Activated naive CD4-positive, alpha-beta T cell (primary cell): ENCODE measurements around the gene SQOR.

Source experiments
- DNase-seq, 4 experiments: peaks; one replicate each; lab custom pipeline; 2025; lab: John Stamatoyannopoulos, UW

The SQOR gene

DNA sequence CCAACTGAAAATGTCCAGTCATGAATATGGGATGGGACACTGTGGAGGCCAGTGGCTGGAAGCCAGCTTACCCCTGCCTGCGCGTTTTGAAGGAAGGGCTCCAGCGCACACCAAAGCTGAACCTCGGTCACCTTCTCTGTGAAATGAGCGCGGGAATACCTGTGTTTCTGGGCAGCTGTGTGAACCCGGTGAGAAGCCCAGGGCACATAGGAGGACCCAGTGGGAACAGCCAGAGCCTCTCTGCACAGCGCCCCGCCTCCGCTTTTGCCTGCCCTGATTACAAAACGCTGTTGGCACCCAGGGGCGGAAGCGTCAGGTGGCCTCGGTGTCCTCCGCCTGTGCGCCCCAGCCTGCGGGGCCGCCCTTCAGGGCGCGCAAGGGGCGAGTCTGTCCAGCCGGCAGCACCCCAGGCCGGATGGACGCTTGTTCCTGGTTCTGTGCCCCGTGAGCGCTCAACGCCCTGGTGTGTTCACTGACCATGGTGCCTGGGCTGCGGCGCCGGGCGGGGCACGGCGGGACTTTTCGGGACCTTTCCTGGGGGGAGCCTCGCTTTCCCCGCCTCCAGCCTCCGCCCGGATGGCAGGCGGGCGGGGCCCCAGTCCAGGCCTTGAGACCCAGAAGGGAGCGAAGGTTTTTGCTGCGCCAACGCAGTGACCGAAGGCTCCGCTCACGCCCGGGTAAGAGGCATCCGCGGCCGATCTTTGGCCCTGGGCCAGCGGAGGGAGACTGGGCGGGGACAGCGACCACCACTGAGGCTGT lies at the start of gene SQOR:
Gene SQOR (plus strand): TSS at position 598 of the 759 bp plus-strand sequence. CDS start 23,895 bp downstream, outside the sequence.
- DNase-seq = peak in 3 of 4 experiments; percentile 41 to 55 (median 45)

DNA sequence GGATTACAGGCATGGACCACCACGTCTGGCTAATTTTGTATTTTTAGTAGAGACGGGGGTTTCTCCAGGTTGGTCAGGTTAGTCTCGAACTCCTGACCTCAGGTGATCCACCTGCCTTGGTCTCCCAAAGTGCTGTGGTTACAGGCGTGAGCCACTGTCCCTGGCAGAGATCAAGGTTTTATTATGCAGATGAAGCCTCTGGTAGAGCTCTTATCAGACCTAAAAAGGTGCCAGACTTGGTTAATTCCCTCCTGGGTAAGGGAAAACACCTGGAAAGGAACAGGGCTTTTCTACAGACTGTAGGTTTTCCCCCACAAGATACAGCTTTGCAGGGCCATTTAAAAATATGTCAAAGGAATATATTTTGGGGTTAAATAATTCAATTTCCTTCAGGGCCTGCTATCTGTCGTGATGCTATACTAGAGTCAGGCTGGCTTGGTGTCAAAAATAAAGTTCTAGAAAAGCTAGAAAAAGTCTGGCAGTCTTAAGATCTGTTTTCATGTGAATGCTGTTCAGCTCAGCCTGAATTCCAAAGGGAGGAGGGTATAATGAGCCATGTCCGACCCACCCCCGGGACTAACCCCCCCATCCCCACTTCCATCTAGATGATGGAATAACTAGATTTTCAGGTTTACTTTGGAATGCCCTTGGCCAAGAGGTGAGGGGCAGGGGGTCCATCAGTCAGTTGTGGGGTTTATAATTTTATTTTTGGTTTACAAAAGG lies 49.6 kb upstream of the SQOR start:
- no peak for DNase-seq

DNA sequence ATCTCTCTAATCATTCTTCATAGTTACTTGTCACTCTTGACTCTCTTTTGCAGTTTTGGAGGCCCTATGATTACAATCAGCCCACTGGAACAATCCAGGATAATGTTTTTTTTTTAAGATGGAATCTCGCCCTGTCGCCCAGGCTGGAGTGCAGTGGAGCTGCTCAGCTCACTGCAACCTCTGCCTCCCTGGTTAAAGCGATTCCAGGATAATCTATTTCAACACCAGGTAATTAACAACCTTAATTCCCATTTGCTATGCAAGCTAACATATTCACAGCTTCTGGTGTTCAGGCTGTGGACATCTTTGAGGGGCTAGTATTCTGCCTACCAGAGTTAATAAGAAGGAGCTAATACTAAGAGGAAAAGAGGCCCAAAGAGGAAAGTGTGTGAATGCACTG lies 48.7 kb upstream of the SQOR start:
- DNase-seq = no peak

DNA sequence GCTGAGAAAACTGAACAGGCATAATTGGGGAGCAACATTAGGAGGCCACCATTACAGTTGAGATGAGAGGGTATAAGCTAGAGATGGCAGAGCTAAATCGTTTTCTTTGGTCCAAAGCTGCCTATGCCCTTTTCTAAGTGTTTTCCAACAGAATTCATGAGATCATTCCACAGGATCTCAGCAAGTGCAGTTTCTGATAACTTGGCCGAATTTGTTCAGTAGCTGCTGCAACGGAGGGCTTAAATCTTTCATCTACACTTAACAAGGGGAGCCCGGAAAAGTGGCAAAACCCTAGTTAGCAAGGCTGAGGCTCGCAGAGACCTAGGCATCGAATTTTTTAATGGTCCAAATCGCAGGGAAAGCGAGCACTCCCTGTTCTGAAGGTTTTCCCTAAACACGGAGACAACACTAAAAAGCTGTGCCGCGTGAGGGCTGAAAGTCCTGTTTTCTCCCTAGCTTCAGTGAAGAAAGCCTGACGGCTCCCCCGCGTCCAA lies 48.2 kb upstream of the SQOR start:
- DNase-seq = no peak

DNA sequence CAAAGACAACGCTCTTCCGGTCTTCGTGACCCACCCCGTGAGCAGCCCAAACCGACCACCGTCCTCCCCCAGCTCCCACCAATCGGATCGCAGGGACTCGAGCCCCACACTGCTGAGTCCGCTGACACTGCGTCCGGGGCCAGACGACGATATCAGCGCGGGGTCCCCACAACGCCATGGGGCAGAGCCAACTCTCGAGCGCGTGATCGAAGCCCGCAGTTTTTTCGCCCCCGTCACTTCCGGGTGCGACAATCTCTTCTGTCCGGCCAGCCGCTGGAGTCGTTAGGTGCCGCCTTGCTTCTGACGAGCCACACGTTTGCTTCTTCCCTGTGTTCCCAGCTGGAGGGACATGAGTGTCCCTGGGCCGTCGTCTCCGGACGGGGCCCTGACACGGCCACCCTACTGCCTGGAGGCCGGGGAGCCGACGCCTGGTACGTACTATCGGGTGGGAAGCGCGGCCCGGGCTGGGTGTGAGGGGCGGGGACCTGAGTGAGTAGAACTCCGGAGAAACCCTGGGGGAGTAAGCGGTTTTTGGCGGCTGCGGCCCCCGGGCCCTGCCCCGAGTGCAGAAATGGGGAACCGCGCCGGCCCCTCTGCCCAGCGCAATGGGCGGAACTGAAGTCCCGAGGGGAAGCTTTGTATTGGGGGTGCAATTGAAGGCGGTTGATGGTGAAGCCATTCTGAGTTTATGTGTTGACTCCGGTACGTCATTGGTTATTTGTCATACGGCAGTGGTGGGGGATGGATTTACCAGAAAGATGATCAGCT lies 47.5 kb upstream of the SQOR start, which contains the start of gene BLOC1S6:
Gene BLOC1S6 (plus strand): TSS at position 285 of the 768 bp plus-strand sequence. CDS start 65 bp downstream, at position 350.
- DNase-seq = peak; percentile 67 to 81 (median 76)

DNA sequence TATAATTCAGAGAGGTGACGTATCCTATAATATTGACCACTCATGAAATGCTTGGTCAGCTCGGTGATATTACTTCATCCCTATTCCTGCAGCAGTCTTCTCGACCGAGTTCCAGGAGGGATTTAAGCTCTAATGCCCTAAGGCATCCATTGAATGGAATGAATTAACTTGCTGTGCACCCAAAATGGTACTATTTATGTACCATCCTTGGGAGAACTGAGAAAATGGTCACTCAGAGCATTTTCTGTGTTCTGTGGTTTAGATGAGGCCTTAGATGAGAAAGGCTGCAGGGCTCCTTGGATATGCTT lies 47.0 kb upstream of the SQOR start:
- DNase-seq = no peak

DNA sequence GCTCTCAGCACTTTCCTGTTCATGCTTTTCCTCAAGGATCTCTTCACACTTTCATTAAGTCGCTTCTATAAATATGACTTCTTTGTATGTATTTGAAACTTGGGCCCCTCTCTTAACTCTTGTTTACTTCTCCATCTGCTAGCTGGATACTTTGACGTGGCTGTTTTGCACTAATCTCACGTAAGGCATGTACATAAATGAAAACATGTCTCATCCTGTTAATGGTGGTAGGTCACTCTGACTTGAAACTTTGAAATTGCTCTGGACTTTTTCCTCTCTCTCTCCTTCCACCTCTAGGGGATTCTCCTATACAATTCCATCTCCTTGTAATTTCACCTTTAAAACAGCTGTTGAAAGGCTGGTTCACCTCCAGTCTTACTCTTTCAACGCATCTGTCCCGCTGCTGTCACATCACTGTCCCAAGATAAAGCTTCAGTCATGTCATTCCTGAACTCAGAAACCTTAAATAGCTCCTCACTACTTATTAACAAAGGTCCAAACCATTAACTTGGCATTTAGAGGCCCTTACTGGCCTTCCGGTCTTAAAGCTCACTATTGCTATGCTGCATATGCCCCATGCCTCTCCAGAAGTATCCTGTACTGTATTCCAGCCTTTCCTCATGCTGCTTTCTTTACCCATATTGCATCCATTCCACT lies 46.5 kb upstream of the SQOR start:
- DNase-seq = no peak

DNA sequence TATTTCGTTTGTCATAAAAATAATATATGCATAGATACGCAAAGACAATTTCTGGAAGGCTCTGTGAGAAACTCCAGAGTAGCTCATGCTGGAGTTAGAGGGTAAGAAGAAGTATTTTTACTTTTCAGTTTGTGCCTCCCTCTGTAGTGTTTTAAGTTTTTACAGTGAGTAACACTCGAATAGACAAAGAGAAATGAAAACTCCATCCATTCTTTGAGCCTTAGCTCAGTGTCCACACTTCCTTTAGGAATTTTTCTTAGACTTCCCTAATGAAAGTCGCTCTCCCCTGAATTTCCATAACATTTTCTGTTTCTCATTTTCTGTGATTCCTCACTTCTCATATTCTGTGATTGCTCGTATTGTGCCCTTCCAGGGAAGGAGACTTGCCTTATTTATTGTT lies 45.6 kb upstream of the SQOR start:
- no peak for DNase-seq

DNA sequence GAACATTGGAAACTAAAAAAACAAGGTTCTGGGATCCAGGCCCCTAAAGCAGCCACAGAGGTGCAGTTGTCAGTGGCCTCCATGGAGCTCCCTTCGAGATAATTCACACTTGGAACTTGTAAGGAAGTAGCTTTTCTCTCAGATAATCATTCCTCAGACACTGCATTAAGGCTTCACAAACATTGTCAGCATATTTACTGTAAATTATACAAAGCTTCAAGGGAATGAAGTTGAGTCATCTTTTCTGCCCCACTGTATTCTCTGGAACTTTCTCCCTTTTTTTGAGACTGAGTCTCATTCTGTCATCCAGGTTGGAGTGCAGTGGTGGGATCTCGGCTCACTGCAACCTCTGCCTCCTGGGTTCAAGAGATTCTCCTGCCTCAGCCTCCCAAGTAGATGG lies 40.5 kb upstream of the SQOR start:
- no peak for DNase-seq

DNA sequence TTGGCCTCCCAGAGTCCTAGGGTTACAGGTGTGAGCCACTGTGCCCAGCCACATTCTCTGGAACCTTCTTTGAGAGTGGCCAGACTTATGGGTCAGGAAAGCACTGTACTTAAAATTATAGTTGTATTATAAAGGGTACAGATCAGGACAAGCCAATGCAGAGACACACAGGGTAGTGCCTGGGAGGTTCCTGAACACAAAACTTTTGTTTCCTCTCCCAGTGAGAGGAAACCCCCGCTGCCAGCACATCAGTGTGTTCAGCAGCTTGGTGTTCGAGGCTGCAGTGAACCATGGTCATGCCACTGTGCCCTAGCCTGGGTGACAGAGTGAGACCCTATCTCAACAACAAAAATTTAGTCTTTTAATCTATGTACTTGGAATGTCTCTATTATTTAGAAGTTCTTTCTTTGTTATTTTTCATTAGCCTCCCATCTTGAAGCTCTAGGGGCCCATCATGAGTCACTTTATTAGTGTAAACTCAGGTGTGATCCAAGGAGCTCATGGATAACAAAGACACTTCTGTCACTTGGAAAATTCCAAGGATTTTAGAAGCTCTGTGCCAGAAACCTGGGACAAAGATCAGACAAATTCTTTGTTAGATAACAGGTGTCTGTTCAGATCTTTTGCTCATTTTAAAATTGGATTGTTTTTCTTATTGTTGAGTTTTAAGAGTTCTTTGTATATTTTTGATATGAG lies 39.8 kb upstream of the SQOR start:
- DNase-seq = no peak

DNA sequence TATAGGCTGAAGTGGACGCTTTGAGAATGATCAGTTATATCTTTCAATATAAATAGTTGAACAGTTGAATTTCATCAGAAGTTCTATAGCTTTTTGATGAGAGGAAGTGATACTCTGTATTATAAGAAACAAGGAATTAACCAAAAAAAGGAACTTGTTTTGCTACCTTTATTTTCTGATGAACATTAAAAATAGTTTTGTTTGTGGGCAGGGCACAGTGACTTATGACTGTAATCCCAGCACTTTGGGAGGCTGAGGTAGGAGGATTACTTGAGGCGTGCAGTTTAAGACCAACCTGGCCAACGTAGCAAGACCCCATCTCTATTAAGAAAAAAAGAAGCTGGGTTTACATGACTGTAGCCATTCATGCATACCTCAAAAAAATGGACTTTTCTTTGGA lies 30.9 kb upstream of the SQOR start:
- no peak for DNase-seq

DNA sequence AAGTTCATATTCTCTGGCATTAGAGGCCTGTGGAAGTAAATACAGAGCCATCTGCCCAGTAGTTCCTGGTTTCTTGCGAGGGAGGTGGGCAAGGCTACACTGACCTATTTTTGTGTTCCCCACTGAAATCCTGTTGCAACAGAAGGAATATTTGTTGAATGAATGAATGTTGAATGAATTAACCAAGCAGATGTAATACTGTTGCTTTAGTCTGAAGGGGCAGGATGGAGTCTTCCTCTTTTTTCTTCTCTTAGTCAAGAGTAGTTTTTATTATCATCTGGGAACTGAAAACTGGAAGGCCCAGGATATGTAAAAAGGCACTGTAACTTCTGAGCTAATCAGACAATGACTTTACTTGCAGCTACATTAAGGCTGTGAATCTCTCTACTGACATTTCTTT lies 30.5 kb upstream of the SQOR start:
- no peak for DNase-seq

DNA sequence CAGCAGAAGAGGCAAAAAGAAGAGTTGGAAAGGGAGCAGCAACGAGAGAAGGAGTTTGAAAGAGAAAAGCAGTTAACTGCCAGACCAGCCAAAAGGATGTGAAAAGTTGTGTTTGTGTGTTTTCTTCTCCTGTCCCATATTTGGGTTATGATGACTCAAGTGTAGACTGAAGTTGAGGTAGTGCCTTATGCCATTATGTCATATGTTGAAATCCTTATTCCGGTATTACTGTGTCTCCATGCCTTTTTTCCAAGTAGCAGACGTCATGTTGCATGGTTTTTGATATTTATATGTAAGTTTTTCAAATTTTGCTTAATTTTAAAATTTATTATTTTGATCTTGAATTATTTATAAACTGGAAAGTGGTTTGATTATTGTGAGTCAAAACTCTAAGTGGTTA lies 28.4 kb upstream of the SQOR start:
- no peak for DNase-seq

DNA sequence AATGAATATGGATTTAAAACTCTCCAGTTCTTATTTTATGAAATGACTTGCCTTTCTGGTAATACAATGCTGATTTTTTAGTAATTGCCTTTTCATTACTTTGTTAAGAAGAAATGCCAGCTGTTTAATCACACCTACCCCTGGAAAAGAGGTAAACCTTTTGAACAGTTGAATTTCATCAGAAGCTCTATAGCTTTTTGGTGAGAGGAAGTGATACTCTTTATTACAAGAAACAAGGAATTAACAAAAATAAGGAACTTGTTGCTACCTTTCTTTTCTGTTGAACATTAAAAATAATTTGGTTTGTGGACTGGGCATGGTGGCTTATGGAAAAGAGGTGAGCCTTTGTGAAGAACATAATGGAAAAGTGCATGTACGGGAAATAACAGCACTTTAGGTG lies 28.0 kb upstream of the SQOR start:
- DNase-seq = no peak

DNA sequence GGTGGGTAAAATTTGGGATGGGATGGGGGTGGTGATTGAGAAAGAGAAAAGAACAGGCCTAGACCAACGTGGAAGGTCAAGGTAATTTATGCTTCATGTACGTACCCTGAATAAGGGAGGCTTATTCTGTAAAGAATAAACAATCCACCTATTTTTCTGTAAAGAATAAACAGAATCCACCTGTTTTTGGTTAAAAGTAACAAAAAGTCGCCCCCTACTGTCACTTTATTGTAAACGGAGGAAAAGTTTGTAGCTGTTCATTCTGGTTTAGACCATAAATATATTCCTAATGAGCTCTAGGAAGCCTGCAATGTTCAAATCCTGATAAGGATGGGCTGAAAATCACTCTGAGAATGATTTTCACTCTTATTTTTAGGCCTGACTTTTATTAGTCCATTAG lies 23.5 kb upstream of the SQOR start:
- DNase-seq = no peak

DNA sequence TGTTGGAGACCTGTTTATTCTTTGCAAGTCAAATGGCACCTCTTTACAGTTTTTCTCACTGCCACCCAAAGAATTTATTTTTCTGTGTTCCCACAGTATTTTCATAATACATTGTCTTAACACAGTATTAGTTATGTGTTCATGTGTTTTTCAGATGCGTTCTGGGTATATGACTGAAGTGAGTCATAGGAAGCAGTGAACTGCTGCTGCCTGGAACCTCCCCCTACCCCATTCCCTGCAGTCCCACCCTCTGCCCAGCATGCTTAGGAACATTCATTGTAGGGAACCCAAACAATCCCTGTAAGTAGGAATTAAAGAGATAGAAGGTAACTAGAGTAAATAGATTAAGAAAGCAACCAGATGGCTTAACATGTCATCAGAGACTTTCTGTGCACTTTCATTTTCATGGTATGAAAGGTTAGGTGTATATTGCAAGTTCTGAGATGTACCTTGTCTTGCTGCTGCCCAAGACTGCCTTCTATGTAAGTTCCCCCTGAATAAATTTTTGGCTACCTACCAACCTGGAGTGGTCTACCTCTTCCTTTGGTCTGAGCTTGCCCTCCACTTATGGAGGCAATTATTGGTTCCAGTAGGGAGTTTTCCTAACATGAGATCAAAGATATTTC lies 21.9 kb upstream of the SQOR start:
- DNase-seq = no peak

DNA sequence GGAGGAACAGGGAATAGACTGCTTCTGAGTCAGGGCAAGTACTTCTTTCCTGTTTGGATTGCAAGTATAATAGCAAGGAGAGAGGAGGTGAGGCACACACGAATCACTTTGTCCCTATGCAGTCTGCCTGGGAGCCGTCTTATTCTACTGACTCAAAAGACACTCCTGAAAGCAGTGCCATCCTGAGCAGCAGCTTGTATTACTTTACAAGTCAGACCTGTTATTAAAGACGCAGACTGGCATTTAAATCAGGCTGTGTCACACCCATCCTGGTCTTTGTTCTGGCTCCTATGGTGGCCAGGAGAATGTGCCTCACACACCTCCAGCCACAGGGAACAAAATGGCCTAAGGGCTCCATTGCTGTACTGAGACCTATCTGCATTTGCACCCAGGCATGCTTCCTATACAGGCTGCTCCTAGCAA lies 17.9 kb upstream of the SQOR start:
- no peak for DNase-seq

DNA sequence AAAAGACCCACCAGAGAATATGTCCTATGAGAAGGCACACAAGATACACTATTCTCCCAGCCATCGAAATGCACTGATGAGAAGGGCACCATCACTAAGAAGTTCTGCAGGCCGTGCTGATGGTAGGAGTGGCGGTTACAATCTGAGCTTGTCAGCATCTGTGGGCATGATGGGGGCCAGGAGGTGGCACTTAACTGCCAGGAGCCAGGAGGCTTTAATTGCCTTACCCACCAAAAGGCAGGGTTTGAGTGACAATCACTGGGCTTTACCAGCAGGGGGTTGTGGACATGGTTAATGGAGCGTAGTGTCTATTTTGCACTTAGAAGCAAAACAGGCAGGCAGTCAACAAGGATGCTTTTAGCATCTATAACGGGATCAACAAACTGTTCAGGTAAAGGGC lies 16.0 kb upstream of the SQOR start:
- no peak for DNase-seq

DNA sequence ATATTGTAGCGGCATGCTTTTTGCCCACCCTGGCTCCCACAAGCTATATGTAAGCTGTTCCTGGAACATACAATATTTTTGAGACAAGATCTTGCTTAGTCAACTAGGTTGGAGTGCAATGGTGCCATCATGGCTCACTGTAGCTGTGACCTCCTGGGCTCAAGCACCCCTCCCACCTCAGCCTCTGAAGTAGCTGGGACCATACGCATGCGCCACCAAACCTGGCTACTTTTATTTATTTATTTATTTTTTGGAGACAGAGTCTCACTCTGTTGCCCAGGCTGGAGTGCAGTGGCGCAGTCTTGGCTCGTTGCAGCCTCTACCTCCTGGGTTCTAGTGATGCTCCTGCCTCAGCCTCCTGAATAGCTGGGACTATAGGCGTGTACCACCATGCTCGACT lies 6.7 kb upstream of the SQOR start:
- no peak for DNase-seq

DNA sequence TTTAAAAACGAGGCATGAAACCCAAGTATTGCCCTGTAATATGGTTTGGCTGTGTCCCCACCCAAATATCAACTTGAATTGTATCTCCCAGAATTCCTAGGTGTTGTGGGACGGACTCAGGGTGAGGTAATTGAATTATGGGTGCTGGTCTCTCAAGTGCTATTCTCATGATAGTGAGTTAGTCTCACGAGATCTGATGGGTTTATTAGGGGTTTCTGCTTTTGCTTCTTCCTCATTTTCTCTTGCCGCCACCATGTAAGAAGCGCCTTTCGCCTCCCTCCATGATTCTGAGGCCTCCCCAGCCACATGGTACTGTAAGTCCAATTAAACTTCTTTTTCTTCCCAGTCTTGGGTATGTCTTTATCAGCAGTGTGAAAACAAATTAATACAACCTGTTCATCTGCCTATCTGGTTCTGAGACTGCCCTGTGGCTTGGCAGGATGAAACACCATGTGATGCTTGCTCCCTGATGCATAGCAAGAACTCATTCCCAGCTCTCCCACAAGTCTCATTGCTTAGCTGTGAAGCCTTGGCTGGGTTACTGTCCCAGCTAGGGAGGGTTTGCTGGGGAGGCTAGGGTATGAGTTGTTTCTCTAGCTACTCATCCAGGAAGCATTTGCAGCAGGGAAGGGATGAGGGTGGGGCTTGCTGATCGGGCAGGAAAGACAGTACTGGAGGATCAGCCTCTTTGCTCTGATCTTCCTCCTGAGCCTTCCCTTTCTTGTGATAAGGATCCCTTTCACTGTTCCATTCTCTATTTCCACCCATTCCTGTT lies 3.7 kb upstream of the SQOR start:
- no peak for DNase-seq
